DOHH2 (cell line): ENCODE measurements around the gene TOP2A.

Experiments used
- EZH2phosphoT487 ChIP-seq: fragments of 200-600 bp; sonication (generic); IDR thresholded peaks from 2 replicates; pipeline ENCODE4 v1.6.1; 2017; ENCODE audit warnings: borderline replicate concordance, mild to moderate bottlenecking, antibody characterized with exemption, low read length, moderate library complexity, mixed read lengths
- TF ChIP-seq, protein P1 (sequence below): fragments of 200-600 bp; sonication (generic); IDR thresholded peaks from one replicate; pipeline ENCODE4 v1.5.1; 2014; ENCODE audit warnings: antibody characterized with exemption, mild to moderate bottlenecking, low read depth, low read length; ENCODE audit not compliant: poor library complexity, severe bottlenecking

DNA sequence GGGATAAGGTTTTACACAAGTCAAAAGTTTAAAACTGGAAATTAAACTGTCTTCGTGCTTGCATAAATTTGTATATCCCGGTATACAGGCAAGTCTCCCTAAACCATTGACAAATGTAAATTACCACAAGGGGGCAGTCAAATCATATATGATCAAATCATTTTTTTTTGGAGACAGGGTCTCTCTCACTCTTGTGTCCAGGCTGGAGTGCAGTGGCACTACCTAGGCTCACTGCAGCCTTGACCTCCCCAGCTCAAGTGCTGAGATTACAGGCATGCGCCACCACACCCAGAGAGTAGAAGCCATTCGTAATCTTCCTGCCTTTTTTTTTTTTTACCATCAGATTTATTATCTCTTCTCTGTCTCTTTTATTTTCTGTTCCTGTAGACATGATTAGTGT is 18.5 kb downstream of the TOP2A start:
- TF ChIP-seq, protein P1, sequence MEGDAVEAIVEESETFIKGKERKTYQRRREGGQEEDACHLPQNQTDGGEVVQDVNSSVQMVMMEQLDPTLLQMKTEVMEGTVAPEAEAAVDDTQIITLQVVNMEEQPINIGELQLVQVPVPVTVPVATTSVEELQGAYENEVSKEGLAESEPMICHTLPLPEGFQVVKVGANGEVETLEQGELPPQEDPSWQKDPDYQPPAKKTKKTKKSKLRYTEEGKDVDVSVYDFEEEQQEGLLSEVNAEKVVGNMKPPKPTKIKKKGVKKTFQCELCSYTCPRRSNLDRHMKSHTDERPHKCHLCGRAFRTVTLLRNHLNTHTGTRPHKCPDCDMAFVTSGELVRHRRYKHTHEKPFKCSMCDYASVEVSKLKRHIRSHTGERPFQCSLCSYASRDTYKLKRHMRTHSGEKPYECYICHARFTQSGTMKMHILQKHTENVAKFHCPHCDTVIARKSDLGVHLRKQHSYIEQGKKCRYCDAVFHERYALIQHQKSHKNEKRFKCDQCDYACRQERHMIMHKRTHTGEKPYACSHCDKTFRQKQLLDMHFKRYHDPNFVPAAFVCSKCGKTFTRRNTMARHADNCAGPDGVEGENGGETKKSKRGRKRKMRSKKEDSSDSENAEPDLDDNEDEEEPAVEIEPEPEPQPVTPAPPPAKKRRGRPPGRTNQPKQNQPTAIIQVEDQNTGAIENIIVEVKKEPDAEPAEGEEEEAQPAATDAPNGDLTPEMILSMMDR = peak; percentile 70
- no peak for TF ChIP-seq EZH2phosphoT487
